ENCODE data around the gene MPP3. TPM values are rescaled to one million over a fixed set of nuclear protein-coding genes. Genes with fewer than 3 reads are reported as not detected.

MPP3 gene
- total RNA-seq, 4 donors from 2014 or later: 1.6 to 16.1 (median 10.5) TPM

DNA sequence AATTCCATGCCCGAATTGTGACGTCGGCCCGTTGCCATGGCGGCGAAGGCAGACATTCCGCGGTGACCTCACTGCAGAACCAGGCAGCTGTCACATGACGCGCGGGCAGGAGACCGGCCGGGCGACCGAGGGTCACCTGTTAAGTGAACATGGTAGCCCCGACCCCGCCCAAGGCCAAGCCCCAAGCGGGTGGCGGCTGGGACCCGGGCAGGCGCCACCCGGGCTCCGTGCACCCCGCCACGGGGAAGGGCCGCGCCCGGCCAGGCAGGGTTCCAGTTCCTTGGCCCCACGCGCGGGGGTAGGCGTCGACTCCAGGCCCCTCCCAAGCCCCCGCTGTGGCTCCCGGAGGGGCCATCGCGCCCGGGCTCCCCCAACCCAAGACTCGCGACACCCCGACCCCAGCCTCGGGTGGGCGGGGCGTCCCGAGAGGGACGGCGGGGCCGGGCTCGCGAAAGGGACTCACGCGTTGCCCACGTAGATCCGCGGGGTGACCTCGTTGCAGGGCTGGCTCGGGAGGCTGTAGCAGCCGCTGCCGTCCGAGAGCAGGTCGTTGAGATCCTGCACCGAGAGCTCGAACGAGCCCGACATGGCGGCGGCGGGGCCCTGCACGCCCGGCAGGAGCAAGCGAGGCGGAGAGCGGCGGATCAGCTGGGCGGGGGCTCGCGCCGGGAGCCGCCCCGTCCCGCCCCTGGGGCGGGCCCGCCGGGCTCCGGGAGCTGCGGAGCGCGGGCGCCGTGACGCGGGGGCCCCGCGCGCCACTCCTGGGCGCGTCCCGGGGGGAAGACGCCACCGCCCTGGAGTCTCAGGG lies 54.4 kb downstream of the MPP3 start, which contains the start of gene DUSP3:
TSS of gene DUSP3 (minus strand) at position 641 of the 808 bp plus-strand sequence. CDS start at position 588, 53 bp downstream.
- H3K27ac ChIP-seq: peak within 1 kb of the TSS; percentile 90 to 100 (median 98)
- DNase-seq: peak; percentile 82 to 96 (median 96)
- TF ChIP-seq, protein P1, sequence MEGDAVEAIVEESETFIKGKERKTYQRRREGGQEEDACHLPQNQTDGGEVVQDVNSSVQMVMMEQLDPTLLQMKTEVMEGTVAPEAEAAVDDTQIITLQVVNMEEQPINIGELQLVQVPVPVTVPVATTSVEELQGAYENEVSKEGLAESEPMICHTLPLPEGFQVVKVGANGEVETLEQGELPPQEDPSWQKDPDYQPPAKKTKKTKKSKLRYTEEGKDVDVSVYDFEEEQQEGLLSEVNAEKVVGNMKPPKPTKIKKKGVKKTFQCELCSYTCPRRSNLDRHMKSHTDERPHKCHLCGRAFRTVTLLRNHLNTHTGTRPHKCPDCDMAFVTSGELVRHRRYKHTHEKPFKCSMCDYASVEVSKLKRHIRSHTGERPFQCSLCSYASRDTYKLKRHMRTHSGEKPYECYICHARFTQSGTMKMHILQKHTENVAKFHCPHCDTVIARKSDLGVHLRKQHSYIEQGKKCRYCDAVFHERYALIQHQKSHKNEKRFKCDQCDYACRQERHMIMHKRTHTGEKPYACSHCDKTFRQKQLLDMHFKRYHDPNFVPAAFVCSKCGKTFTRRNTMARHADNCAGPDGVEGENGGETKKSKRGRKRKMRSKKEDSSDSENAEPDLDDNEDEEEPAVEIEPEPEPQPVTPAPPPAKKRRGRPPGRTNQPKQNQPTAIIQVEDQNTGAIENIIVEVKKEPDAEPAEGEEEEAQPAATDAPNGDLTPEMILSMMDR (IDR thresholded peaks at IDR 0.05): no peak
- peak; percentile 70 to 80 for TF ChIP-seq POLR2A (IDR thresholded peaks at IDR 0.05)
- peaks cover 0 to 16% (median 5%) of the 10 kb centered on the region in 4 donors for H3K4me1 ChIP-seq
- no peaks in the 10 kb centered on the region for H3K27me3 ChIP-seq
- H3K9me3 ChIP-seq: no peaks in the 10 kb centered on the region
- H3K36me3 ChIP-seq: peaks cover 0 to 27% (median 0%) of the 10 kb centered on the region in 3 donors
- H3K4me3 ChIP-seq: peak within 1 kb of the TSS; percentile 96 to 100 (median 100)

DNA sequence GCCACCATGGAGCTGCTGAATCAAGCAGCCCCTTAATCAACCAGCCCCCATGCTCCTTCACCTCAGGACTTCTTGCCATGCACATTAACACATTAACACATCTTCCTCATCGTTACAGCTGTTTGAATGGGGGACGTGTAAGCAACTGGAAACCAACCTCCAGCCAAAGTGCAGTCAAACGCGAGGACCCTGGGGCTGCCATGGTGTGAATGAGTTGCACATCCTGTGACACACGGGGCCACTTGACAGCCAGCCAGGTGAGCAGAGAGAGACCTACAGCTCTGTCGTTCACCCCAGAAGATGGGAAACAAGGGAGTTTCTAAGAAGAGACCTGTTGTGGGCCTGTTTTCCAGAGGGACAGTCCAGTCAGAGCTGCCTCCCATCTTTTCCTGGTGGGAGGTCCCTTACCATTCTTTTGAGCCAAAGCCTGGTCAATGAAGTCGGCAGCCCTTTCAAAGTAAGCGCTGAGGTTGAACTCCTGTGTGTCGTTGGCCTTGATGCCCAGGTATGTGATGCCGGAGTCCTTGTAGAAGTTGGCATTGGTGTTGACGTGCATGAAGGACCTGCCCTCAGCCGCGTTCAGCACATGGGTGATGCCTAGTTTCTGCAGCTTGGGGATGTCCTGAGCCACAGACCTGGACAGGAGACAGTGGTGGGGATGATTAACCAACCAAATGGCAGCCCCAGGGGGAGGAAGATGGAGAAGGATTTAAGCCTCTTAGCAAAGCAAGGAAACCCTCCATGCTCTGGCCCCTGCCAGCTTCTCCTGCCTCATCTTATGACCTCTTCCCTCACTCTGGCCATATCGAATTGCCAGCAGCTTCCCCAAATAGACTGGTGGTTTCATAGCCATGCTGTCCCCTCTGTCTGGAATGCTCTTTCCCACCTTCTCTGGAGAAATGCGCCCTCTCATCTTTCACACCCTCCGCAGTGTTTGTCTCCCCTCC lies 58.4 kb downstream of the MPP3 start:
- DNase-seq: no peak
- no peak overlapping the region for H3K27ac ChIP-seq
- peaks cover 0 to 63% (median 0%) of the 10 kb centered on the region in 3 donors for H3K36me3 ChIP-seq
- no peaks in the 10 kb centered on the region for H3K27me3 ChIP-seq
- TF ChIP-seq, protein P1 (IDR thresholded peaks at IDR 0.05): no peak
- TF ChIP-seq POLR2A (IDR thresholded peaks at IDR 0.05): no peak
- H3K9me3 ChIP-seq: no peaks in the 10 kb centered on the region
- peaks cover 0 to 19% (median 3%) of the 10 kb centered on the region in 4 donors for H3K4me1 ChIP-seq
- no peak overlapping the region for H3K4me3 ChIP-seq

DNA sequence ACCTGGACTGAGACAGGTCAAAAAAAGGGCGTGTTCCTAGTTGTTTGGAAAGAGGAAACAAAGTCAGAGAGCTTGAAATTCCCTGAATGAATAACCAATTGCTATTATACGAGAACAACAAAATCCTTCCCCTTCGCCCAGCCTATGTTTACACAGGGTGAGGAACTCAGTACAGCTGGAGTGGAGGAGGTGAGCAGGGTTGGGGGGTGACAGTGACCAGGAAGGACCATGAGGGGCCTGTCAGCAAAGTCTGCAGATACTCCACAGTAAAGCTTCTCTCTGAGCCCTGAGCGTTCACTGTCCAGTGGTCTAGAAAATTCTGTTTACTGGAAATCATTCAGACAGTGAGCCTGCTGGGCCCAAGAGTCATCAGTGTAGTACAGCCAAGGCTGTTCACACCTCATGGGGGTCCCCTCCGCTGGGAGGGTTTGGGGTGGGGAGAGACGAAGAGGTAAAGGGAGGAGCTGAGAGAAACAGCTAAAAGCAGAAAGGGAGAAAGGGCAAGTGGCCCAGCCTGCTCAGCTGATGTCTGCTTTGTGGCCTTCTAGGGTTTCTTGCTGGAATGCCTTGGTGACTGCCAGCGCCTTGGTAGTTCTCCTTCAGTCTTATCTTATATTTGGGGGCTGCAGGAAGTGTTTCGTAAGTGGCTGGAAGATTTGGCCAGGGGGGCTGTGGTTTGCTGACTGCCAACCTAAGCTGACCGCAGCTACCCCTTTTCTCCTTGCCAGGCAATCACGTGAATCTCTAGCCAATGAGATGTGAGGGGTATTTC lies 59.9 kb downstream of the MPP3 start:
- DNase-seq: no peak
- Histone ChIP-seq H3K9me3 (no peaks in the 10 kb centered on the region), H3K27ac (no peak overlapping the region), H3K27me3 (no peaks in the 10 kb centered on the region), H3K4me1 (peaks cover 0 to 14% (median 0%) of the 10 kb centered on the region in 4 donors), H3K4me3 (no peak overlapping the region), H3K36me3 (peaks cover 0 to 77% (median 0%) of the 10 kb centered on the region in 3 donors)
- TF ChIP-seq POLR2A (IDR thresholded peaks at IDR 0.05): no peak
- TF ChIP-seq, protein P1 (IDR thresholded peaks at IDR 0.05): no peak

GRCh38 chr17:43771463-43771862 lies 61.5 kb downstream of the MPP3 start:
- Histone ChIP-seq H3K27ac (no peak overlapping the region), H3K9me3 (no peaks in the 10 kb centered on the region)
- no peak for DNase-seq

More at GRCh38 chr17:43771463-43771862, 61.5 kb downstream of the MPP3 start:
- no peaks in the 10 kb centered on the region for H3K27me3 ChIP-seq
- peaks cover 0 to 10% (median 0%) of the 10 kb centered on the region in 4 donors for H3K4me1 ChIP-seq
- peaks cover 0 to 75% (median 0%) of the 10 kb centered on the region in 3 donors for H3K36me3 ChIP-seq
- no peak for TF ChIP-seq POLR2A (IDR thresholded peaks at IDR 0.05)
- TF ChIP-seq, protein P1 (IDR thresholded peaks at IDR 0.05): no peak
- no peak overlapping the region for H3K4me3 ChIP-seq
